Mesothelial cell of epicardium (in vitro differentiated cells): ENCODE data around the gene DMBT1. TPM values are rescaled to one million over a fixed set of nuclear protein-coding genes. Genes with fewer than 3 reads are reported as not detected.

Source experiments
- DNase-seq, 2 experiments: peaks; one replicate each; pipeline ENCODE4 v3.0.0; 2021; ENCODE audit warnings: low spot score in 2 of 2; ENCODE audit not compliant: unreplicated experiment in 2 of 2
- H3K27ac Mint-ChIP-seq: 2 replicates; pipeline ENCODE4 v1.8.0; 2021; ENCODE audit warnings: mixed read lengths
- H3K27me3 Mint-ChIP-seq: 2 replicates; pipeline ENCODE4 v1.8.0; 2021; ENCODE audit warnings: low read depth, mixed read lengths
- H3K36me3 Mint-ChIP-seq: 2 replicates; pipeline ENCODE4 v1.8.0; 2021; ENCODE audit warnings: mixed read lengths
- H3K4me1 Mint-ChIP-seq: 2 replicates; pipeline ENCODE4 v1.8.0; 2021; ENCODE audit warnings: mixed read lengths
- H3K4me3 Mint-ChIP-seq: 2 replicates; pipeline ENCODE4 v1.8.0; 2021; ENCODE audit warnings: mild to moderate bottlenecking, moderate library complexity, mixed read lengths
- H3K9me3 Mint-ChIP-seq: 2 replicates; pipeline ENCODE4 v1.8.0; 2021; ENCODE audit warnings: mixed read lengths
- CTCF ChIP-seq: fragments of 200-600 bp; sonication (generic); IDR thresholded peaks from one replicate; pipeline ENCODE4 v1.5.0; 2021; ENCODE audit warnings: antibody characterized with exemption; ENCODE audit not compliant: unreplicated experiment
- total RNA-seq: library from RNA; stranded (reverse); gene quantifications from 3 replicates; pipeline ENCODE4 v1.2.1, GENCODE V29; 2021

DMBT1 gene
- total RNA-seq, 1 donor from 2014 or later: not detected

DNA sequence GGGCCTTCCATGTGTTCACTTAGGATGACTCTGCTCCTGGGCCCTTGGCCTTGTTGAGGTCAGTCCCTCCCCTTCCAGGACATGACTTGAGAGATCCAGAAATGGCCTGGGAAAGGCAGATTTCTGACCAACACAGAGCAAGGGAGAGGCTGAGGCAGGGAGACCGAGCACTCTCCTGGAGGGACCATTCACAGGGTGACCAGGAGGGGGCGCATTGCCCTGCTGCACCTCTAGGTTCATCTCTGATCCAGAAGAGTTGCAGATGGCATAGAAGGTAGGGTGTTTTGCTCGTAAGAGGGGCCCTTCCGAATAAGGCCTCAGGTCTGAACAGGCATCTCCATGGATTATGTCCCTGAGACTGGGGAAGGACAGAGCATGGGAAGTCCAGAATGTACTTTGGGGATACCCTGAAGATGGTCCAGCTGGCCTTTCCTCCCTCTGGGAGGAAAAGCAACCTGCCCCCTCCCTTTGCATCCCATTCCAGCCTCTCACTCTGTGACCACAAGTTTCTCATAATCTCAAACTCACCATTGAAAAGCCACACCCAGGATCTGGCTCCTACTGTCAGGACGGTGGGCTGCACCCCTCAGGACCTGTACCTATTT lies 6.6 kb downstream of the DMBT1 start:
- H3K4me3 Mint-ChIP-seq: no peak overlapping the region
- H3K36me3 Mint-ChIP-seq: no peaks in the 10 kb centered on the region
- no peaks in the 10 kb centered on the region for H3K9me3 Mint-ChIP-seq
- TF ChIP-seq CTCF: peak; percentile 42
- H3K27me3 Mint-ChIP-seq: peaks cover 64% of the 10 kb centered on the region
- no peak overlapping the region for H3K27ac Mint-ChIP-seq
- DNase-seq: no peak
- H3K4me1 Mint-ChIP-seq: no peaks in the 10 kb centered on the region

GRCh38 chr10:122568551-122568950 lies 8.0 kb downstream of the DMBT1 start:
- H3K27me3 Mint-ChIP-seq: peaks cover 58% of the 10 kb centered on the region
- H3K4me1 Mint-ChIP-seq: no peaks in the 10 kb centered on the region
- no peaks in the 10 kb centered on the region for H3K36me3 Mint-ChIP-seq
- no peaks in the 10 kb centered on the region for H3K9me3 Mint-ChIP-seq
- no peak overlapping the region for H3K4me3 Mint-ChIP-seq
- no peak for DNase-seq
- H3K27ac Mint-ChIP-seq: no peak overlapping the region
- TF ChIP-seq CTCF: no peak

DNA sequence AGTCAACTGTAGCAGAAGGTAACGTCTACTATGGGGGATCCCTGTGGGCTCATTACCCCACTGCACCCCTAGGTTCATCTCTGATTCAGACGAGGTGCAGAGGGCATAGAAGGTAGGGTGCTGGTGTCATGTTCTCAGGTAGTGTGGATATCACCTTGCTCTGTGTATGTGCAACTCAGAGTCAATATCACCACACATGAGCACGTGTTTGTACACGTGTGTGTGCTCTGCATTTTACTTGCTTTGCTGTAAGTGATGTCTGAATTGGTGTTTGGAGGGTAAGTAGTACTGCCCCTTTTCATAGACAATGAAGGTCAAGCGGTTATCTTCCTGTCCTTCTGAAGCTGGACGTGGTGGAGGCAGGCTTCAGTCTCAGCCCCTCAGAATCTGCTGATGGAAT lies 10.4 kb downstream of the DMBT1 start:
- Mint-ChIP-seq H3K4me1 (no peaks in the 10 kb centered on the region), H3K4me3 (no peak overlapping the region), H3K27me3 (peaks cover 49% of the 10 kb centered on the region), H3K36me3 (no peaks in the 10 kb centered on the region), H3K9me3 (peaks cover 12% of the 10 kb centered on the region), H3K27ac (no peak overlapping the region)
- DNase-seq: no peak
- no peak for TF ChIP-seq CTCF

DNA sequence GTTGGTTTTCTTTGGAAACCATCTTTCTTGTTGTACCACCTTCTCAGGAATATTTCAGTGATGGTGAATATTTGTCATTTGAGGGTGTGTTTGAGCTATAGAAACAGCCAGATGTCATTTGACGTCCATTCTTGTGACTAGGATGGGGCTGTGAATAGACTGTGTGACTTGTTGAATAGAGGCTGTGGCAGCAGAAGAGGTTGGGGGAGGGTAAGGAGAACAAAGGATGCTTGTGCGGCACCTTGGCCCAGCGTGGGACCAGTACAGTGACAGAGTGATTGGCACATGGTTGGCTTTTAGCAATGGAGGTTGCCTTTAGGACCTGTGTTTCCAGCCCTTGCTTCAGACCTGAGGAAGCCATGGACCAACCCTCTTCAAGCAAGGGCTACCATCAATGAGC lies 11.3 kb downstream of the DMBT1 start:
- Mint-ChIP-seq H3K27ac (no peak overlapping the region), H3K9me3 (peaks cover 12% of the 10 kb centered on the region), H3K36me3 (no peaks in the 10 kb centered on the region), H3K4me3 (no peak overlapping the region), H3K27me3 (peaks cover 49% of the 10 kb centered on the region), H3K4me1 (no peaks in the 10 kb centered on the region)
- DNase-seq: no peak
- TF ChIP-seq CTCF: no peak

GRCh38 chr10:122575776-122576175 lies 15.2 kb downstream of the DMBT1 start:
- Mint-ChIP-seq H3K9me3 (peaks cover 12% of the 10 kb centered on the region), H3K4me3 (no peak overlapping the region), H3K27ac (no peak overlapping the region), H3K4me1 (no peaks in the 10 kb centered on the region), H3K27me3 (peaks cover 34% of the 10 kb centered on the region), H3K36me3 (no peaks in the 10 kb centered on the region)
- no peak for TF ChIP-seq CTCF
- no peak for DNase-seq

GRCh38 chr10:122576291-122576690 lies 15.7 kb downstream of the DMBT1 start:
- no peaks in the 10 kb centered on the region for H3K36me3 Mint-ChIP-seq
- peaks cover 12% of the 10 kb centered on the region for H3K9me3 Mint-ChIP-seq

More at GRCh38 chr10:122576291-122576690, 15.7 kb downstream of the DMBT1 start:
- no peak for DNase-seq
- H3K27ac Mint-ChIP-seq: no peak overlapping the region
- H3K27me3 Mint-ChIP-seq: peaks cover 30% of the 10 kb centered on the region
- H3K4me3 Mint-ChIP-seq: no peak overlapping the region
- TF ChIP-seq CTCF: no peak
- H3K4me1 Mint-ChIP-seq: no peaks in the 10 kb centered on the region
